Sigmoid colon (tissue), 7 donors: Measurements from ENCODE around the gene TXNDC15. TPM values are rescaled to one million over a fixed set of nuclear protein-coding genes. Genes with fewer than 3 reads are reported as not detected.

Experiments used
- DNase-seq: peaks from one replicate; pipeline ENCODE4 v3.0.0-alpha.2; 2019
- H3K27ac ChIP-seq, 4 donors: fragments of 200-600 bp; sonication (generic); one replicate each; pipeline ENCODE4 v1.5.1; 2016 to 2019; ENCODE audit warnings: mild to moderate bottlenecking in 1 of 4
- H3K27me3 ChIP-seq, 3 donors: fragments of 200-600 bp; sonication (generic); one replicate each; pipeline ENCODE4 v1.5.1; 2019; ENCODE audit warnings: mild to moderate bottlenecking in 1 of 3
- H3K36me3 ChIP-seq, 4 donors: fragments of 200-600 bp; sonication (generic); one replicate each; pipeline ENCODE4 v1.5.1; 2016 to 2019
- H3K4me1 ChIP-seq, 4 donors: fragments of 200-600 bp; sonication (generic); one replicate each; pipeline ENCODE4 v1.5.1; 2017 to 2019
- H3K4me3 ChIP-seq, 4 donors: fragments of 200-600 bp; sonication (generic); one replicate each; pipeline ENCODE4 v1.5.1; 2017 to 2019; ENCODE audit warnings: mild to moderate bottlenecking in 2 of 4, moderate library complexity in 1 of 4
- H3K9me3 ChIP-seq, 4 donors: fragments of 200-600 bp in 3 of 4; sonication (generic) in 3 of 4; one replicate each; pipeline versions ENCODE4 v1.5.1 to v1.6.1; 2013 to 2019
- EP300 ChIP-seq, 4 donors: sonication (generic); formaldehyde crosslinking; IDR thresholded peaks; one replicate each; pipeline ENCODE4 v1.6.1; 2017; ENCODE audit warnings: antibody characterized with exemption in 4 of 4
- POLR2A ChIP-seq, 2 donors: fragments of 450-650 bp; IDR thresholded peaks; one replicate each; pipeline ENCODE4 v1.6.1; 2016; ENCODE audit warnings: antibody characterized with exemption in 2 of 2, mild to moderate bottlenecking in 2 of 2, moderate library complexity in 2 of 2
- POLR2AphosphoS5 ChIP-seq, 4 donors: sonication (generic); formaldehyde crosslinking; IDR thresholded peaks; one replicate each; pipeline ENCODE4 v1.6.1; 2017; ENCODE audit warnings: antibody characterized with exemption in 4 of 4
- WGBS, 2 donors: extraction: QIAGEN DNeasy Blood & Tissue Kit; methylation state at CpG; one replicate each; pipeline ENCODE4 v1.1.7; 2013; 5-methylcytosine and 5-hydroxymethylcytosine counted together
- intact Hi-C: fragments of 100-400 bp; cut with DNase I; formaldehyde crosslinking; loops from one replicate; pipeline ENCODE4 v1.15.1; 2023
- polyA plus RNA-seq, 3 donors: library from polyadenylated mRNA; stranded (reverse); fragments of 200-250 nt; gene quantifications; one replicate each; pipeline ENCODE4 v1.2.3, GENCODE V29; 2013
- total RNA-seq, 4 donors: library from RNA; depleted of rRNA; stranded (reverse); fragments of >200 nt; gene quantifications; one replicate each; pipeline ENCODE4 v1.1.0, GENCODE V29; 2016
- TF ChIP-seq, protein P1 (sequence below), 4 experiments: fragments of 450-650 bp in 3 of 4; fragments of 200-600 bp in 1 of 4; IDR thresholded peaks; one replicate each; pipeline ENCODE4 v1.5.1; 2016 to 2019; ENCODE audit warnings: antibody characterized with exemption in 4 of 4, mild to moderate bottlenecking in 3 of 4, moderate library complexity in 2 of 4
- donor health status: healthy with polysubstance abuse.
- donor health status: Bipolar disorder and iron deficiency.
- donor health status: healthy.

Gene TXNDC15
- total and polyA plus RNA-seq, 7 donors: 13.6 to 123 (median 69.0) TPM

DNA sequence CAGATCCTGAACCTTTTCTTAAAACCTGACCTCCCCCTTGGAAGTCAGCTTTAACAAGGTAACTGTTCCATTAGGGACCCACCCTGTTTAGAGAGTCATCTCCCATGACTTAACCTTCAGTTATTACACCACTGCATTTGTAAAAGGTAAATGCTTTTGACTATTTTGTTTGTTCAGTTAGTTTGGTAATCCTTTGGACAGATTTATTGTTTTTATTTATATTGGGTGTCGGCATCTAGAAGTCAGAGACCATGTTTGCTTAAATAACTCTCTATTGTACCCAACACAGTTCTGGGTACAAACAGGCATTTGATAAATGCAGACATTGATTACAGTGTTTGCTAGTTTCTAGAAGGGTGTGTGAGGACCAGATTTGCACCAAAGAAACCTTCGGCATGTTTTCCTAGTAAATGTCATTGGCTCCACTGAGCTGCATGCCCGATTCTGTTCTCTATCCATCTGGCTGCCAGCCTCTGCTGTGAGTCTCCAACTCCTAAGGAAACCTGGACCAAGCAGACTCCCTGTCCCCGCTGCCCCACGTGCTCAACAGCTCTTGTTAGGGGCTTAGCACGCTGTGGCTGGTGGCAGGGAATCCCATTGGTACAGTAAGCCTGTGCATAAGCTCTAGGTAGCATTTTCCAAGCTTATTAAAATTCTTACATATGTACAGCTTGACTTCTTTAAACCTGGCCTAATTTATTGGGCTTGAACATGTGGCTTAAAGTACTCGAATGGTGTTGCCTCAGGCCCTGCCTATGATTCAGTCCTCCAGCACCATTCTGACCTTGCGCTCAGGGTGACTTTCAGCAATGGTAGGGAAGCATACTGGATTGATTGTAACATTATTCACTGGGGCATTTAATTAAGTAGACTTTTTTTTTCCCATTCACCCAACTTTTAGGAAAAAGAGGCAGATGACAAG lies 37.4 kb downstream of the TXNDC15 start:
- H3K9me3 ChIP-seq: no peaks in the 10 kb centered on the region
- WGBS, 2 donors: 83 to 90% methylated on average over 8 of the region's 8 CpGs
- no peaks in the 10 kb centered on the region for H3K27me3 ChIP-seq
- TF ChIP-seq POLR2AphosphoS5 (IDR thresholded peaks at IDR 0.05) (no peak), EP300 (IDR thresholded peaks at IDR 0.05) (no peak), POLR2A (IDR thresholded peaks at IDR 0.05) (no peak)
- TF ChIP-seq, protein P1, sequence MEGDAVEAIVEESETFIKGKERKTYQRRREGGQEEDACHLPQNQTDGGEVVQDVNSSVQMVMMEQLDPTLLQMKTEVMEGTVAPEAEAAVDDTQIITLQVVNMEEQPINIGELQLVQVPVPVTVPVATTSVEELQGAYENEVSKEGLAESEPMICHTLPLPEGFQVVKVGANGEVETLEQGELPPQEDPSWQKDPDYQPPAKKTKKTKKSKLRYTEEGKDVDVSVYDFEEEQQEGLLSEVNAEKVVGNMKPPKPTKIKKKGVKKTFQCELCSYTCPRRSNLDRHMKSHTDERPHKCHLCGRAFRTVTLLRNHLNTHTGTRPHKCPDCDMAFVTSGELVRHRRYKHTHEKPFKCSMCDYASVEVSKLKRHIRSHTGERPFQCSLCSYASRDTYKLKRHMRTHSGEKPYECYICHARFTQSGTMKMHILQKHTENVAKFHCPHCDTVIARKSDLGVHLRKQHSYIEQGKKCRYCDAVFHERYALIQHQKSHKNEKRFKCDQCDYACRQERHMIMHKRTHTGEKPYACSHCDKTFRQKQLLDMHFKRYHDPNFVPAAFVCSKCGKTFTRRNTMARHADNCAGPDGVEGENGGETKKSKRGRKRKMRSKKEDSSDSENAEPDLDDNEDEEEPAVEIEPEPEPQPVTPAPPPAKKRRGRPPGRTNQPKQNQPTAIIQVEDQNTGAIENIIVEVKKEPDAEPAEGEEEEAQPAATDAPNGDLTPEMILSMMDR (IDR thresholded peaks at IDR 0.05): no peak
- H3K27ac ChIP-seq: no peak overlapping the region
- peaks cover 0 to 56% (median 6%) of the 10 kb centered on the region in 4 donors for H3K36me3 ChIP-seq
- H3K4me3 ChIP-seq: no peak overlapping the region
- DNase-seq: no peak
- no peaks in the 10 kb centered on the region for H3K4me1 ChIP-seq
- intact Hi-C loops: no loop called here

- TF ChIP-seq, protein P1 (IDR thresholded peaks at IDR 0.05): no peak
- no peak for TF ChIP-seq POLR2A (IDR thresholded peaks at IDR 0.05)
- TF ChIP-seq POLR2AphosphoS5 (IDR thresholded peaks at IDR 0.05): no peak
- no peak for TF ChIP-seq EP300 (IDR thresholded peaks at IDR 0.05)
- intact Hi-C loops: no loop called here
- 96 to 97% methylated on average over 3 of the region's 3 CpGs for WGBS, 2 donors
Observed at GRCh38 chr5:134913254-134913653, 39.1 kb downstream of the TXNDC15 start.

DNA sequence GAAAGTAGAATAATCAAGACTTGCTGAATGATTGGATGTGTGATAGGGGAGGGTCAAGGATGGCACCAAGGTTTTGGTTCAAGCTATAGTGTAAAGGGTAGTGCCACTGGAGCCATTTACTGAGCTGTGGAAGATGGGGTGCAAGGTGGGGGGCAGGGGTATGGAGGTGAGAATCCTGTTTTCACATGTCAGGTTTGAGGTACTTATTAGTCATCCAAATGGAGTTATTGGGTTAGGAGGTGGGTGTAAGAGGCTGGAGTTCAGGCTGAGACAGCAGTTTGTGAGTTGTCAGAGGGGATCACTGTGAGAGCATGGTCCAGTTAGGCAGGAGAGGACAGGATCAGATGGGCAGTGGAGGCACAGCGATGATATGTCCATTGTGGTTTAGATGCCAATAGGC lies 39.6 kb downstream of the TXNDC15 start:
- intact Hi-C loops: no loop called here
- H3K4me1 ChIP-seq: no peaks in the 10 kb centered on the region

More at GRCh38 chr5:134913254-134913653, 39.1 kb downstream of the TXNDC15 start:
- no peak for DNase-seq
- no peak overlapping the region for H3K4me3 ChIP-seq
- no peaks in the 10 kb centered on the region for H3K9me3 ChIP-seq
- no peaks in the 10 kb centered on the region for H3K4me1 ChIP-seq
- H3K27me3 ChIP-seq: no peaks in the 10 kb centered on the region
- H3K27ac ChIP-seq: no peak overlapping the region
- H3K36me3 ChIP-seq: peaks cover 0 to 62% (median 6%) of the 10 kb centered on the region in 4 donors

GRCh38 chr5:134917070-134917815 lies 43.1 kb downstream of the TXNDC15 start:
- Histone ChIP-seq H3K4me1 (no peaks in the 10 kb centered on the region), H3K4me3 (no peak overlapping the region), H3K27ac (no peak overlapping the region), H3K27me3 (no peaks in the 10 kb centered on the region), H3K36me3 (peaks cover 0 to 44% (median 4%) of the 10 kb centered on the region in 4 donors), H3K9me3 (no peaks in the 10 kb centered on the region)
- 66 to 86% methylated on average over 10 of the region's 10 CpGs for WGBS, 2 donors
- TF ChIP-seq, protein P1 (IDR thresholded peaks at IDR 0.05): peak in 1 of 4 experiments; percentile 10
- TF ChIP-seq POLR2AphosphoS5 (IDR thresholded peaks at IDR 0.05): no peak
- intact Hi-C loops: no loop called here
- no peak for DNase-seq

More for the DNA sequence above, 39.6 kb downstream of the TXNDC15 start:
- 96 to 98% methylated on average over 1 of the region's 1 CpG for WGBS, 2 donors
- H3K9me3 ChIP-seq: no peaks in the 10 kb centered on the region
- DNase-seq: no peak
- no peak overlapping the region for H3K27ac ChIP-seq
- peaks cover 0 to 62% (median 6%) of the 10 kb centered on the region in 4 donors for H3K36me3 ChIP-seq
- no peak overlapping the region for H3K4me3 ChIP-seq
- H3K27me3 ChIP-seq: no peaks in the 10 kb centered on the region
- TF ChIP-seq POLR2A (IDR thresholded peaks at IDR 0.05) (no peak), POLR2AphosphoS5 (IDR thresholded peaks at IDR 0.05) (no peak), EP300 (IDR thresholded peaks at IDR 0.05) (no peak)
- TF ChIP-seq, protein P1 (IDR thresholded peaks at IDR 0.05): no peak
